ENCODE results near the gene SYNE4. TPM values are rescaled to one million over a fixed set of nuclear protein-coding genes. Genes with fewer than 3 reads are reported as not detected.

The SYNE4 gene
- total and polyA plus RNA-seq, 2 of the 13 experiments (the other 11 are each of a cell fraction or from before 2014, with no cell fraction given) = 13.7 to 23.0 TPM

GRCh38 chr19:36049080-36049698 lies 40.6 kb upstream of the SYNE4 start:
- H3K27ac ChIP-seq (ENCODE audit: extremely low read length, insufficient read depth, low read length) = no peak overlapping the region
- no peak overlapping the region for H3K4me3 ChIP-seq (replicated peaks in 1 of 3; ENCODE audit: insufficient read depth in 1 of 3, low read depth in 2 of 3, low read length in 3 of 3)
- H3K9me3 ChIP-seq (ENCODE audit: low read length) = no peaks in the 10 kb centered on the region
- H4K20me1 ChIP-seq (ENCODE audit: insufficient read depth, low read length) = no peaks in the 10 kb centered on the region
- H3K4me1 ChIP-seq (ENCODE audit: insufficient read depth, low read length) = peaks cover 29% of the 10 kb centered on the region
- intact Hi-C loops (cut with micrococcal nuclease; ENCODE audit: unreplicated experiment) (no loop called here), in situ Hi-C loops (cut with HindIII; ENCODE audit: extremely low pct_ligation_motif_present, low pct_unique_long_range_greater_than_20kb) (no loop called here)
- TF ChIP-seq ZNF138 (CRISPR knock-in tag; IDR thresholded peaks at IDR 0.05; ENCODE audit: low read depth) (no peak), ZNF652 (CRISPR knock-in tag; IDR thresholded peaks at IDR 0.05; ENCODE audit: borderline replicate concordance, low read depth) (no peak), ZNF333 (CRISPR knock-in tag; IDR thresholded peaks at IDR 0.05; ENCODE audit: borderline replicate concordance) (no peak)
- TF ChIP-seq, protein P1, sequence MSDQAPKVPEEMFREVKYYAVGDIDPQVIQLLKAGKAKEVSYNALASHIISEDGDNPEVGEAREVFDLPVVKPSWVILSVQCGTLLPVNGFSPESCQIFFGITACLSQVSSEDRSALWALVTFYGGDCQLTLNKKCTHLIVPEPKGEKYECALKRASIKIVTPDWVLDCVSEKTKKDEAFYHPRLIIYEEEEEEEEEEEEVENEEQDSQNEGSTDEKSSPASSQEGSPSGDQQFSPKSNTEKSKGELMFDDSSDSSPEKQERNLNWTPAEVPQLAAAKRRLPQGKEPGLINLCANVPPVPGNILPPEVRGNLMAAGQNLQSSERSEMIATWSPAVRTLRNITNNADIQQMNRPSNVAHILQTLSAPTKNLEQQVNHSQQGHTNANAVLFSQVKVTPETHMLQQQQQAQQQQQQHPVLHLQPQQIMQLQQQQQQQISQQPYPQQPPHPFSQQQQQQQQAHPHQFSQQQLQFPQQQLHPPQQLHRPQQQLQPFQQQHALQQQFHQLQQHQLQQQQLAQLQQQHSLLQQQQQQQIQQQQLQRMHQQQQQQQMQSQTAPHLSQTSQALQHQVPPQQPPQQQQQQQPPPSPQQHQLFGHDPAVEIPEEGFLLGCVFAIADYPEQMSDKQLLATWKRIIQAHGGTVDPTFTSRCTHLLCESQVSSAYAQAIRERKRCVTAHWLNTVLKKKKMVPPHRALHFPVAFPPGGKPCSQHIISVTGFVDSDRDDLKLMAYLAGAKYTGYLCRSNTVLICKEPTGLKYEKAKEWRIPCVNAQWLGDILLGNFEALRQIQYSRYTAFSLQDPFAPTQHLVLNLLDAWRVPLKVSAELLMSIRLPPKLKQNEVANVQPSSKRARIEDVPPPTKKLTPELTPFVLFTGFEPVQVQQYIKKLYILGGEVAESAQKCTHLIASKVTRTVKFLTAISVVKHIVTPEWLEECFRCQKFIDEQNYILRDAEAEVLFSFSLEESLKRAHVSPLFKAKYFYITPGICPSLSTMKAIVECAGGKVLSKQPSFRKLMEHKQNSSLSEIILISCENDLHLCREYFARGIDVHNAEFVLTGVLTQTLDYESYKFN (CRISPR knock-in tag; conservative IDR thresholded peaks at IDR 0.05) = no peak
- no peak overlapping the region for H3K9ac ChIP-seq (ENCODE audit: insufficient read depth, low read depth, low read length)
- H3K27me3 ChIP-seq (ENCODE audit: control insufficient read depth in 1 of 2, insufficient read depth in 2 of 2, low read length in 2 of 2) = no peaks in the 10 kb centered on the region; a peak in 1 of 5 replicates
- no TSS peak for BruUV-seq (replicated peaks)
- no peaks in the 10 kb centered on the region; a peak in 2 of 5 replicates for H3K36me3 ChIP-seq (replicated peaks in 1 of 2; ENCODE audit: control insufficient read depth in 1 of 2, insufficient read depth in 2 of 2, low read length in 2 of 2)
- no peak overlapping the region for H3K4me2 ChIP-seq (ENCODE audit: low read depth, low read length)
- CTCF ChIA-PET (ENCODE audit: low intra/inter-chr PET ratio, low total read pairs) = no interaction called here
- DNase-seq (ENCODE audit: low spot score) (no peak), ATAC-seq (no peak), FAIRE-seq (no peak)
- no peak overlapping the region for H2AFZ ChIP-seq (ENCODE audit: low read length)
- WGBS (ENCODE audit: low lambda C conversion rate) = 99% methylated on average over 4 of the region's 4 CpGs
- H3K79me2 ChIP-seq (ENCODE audit: insufficient read depth, low read length) = peaks cover 4% of the 10 kb centered on the region
- POLR2A ChIA-PET = no interaction called here

DNA sequence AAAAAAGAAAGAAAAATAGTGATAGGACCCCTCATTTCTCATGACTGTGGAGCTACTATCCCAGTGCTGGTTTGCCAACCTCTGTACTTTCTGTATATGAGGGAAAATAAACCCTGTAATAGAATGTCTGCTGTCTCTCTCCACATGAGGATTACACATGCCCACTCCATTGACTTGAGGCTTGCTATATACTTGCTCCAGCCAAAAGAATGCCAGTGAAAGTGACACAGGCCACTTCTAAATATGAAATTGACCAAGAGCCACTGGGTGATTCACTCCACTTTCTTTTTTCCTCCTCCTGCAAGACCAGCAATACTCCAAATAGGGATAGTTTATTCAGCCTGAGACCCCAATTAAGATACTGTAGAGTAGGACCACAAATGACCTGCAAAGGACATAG lies 39.2 kb upstream of the SYNE4 start:
- ChIA-PET POLR2A (no interaction called here), CTCF (ENCODE audit: low intra/inter-chr PET ratio, low total read pairs) (no interaction called here)
- Histone ChIP-seq H3K27ac (ENCODE audit: extremely low read length, insufficient read depth, low read length) (no peak overlapping the region), H4K20me1 (ENCODE audit: insufficient read depth, low read length) (no peaks in the 10 kb centered on the region), H2AFZ (ENCODE audit: low read length) (no peak overlapping the region), H3K79me2 (ENCODE audit: insufficient read depth, low read length) (peaks cover 3% of the 10 kb centered on the region), H3K4me2 (ENCODE audit: low read depth, low read length) (no peak overlapping the region), H3K4me3 (replicated peaks in 1 of 3; ENCODE audit: insufficient read depth in 1 of 3, low read depth in 2 of 3, low read length in 3 of 3) (no peak overlapping the region), H3K9ac (ENCODE audit: insufficient read depth, low read depth, low read length) (no peak overlapping the region), H3K36me3 (replicated peaks in 1 of 2; ENCODE audit: control insufficient read depth in 1 of 2, insufficient read depth in 2 of 2, low read length in 2 of 2) (no peaks in the 10 kb centered on the region; a peak in 2 of 5 replicates), H3K27me3 (ENCODE audit: control insufficient read depth in 1 of 2, insufficient read depth in 2 of 2, low read length in 2 of 2) (no peaks in the 10 kb centered on the region), H3K9me3 (ENCODE audit: low read length) (no peaks in the 10 kb centered on the region), H3K4me1 (ENCODE audit: insufficient read depth, low read length) (peaks cover 21% of the 10 kb centered on the region)
- intact Hi-C loops (cut with micrococcal nuclease; ENCODE audit: unreplicated experiment) (no loop called here), in situ Hi-C loops (cut with HindIII; ENCODE audit: extremely low pct_ligation_motif_present, low pct_unique_long_range_greater_than_20kb) (no loop called here)
- ATAC-seq (no peak), FAIRE-seq (no peak), DNase-seq (ENCODE audit: low spot score) (no peak)
- TF ChIP-seq NFRKB (IDR thresholded peaks at IDR 0.05) (no peak), ZBTB37 (CRISPR knock-in tag; IDR thresholded peaks at IDR 0.05) (no peak), ZNF136 (CRISPR knock-in tag; IDR thresholded peaks at IDR 0.05; ENCODE audit: low read depth) (no peak), THYN1 (CRISPR knock-in tag; IDR thresholded peaks at IDR 0.05; ENCODE audit: borderline replicate concordance, low read depth) (no peak), SRSF9 (IDR thresholded peaks at IDR 0.05; ENCODE audit: borderline replicate concordance, insufficient read depth, low read depth, low read length, poor library complexity, severe bottlenecking) (no peak), ZBTB42 (CRISPR knock-in tag; IDR thresholded peaks at IDR 0.05) (no peak), SCMH1 (CRISPR knock-in tag; IDR thresholded peaks at IDR 0.05; ENCODE audit: borderline replicate concordance) (no peak), NFYB (CRISPR knock-in tag; IDR thresholded peaks at IDR 0.05) (no peak)
- BruUV-seq (replicated peaks) = no TSS peak

All from HepG2 (cell line).